Gastroesophageal sphincter (tissue), 3 donors: ENCODE results near the gene ITGA11.

Experiments
- CTCF ChIP-seq, 4 experiments: fragments of 200-600 bp in 2 of 4; fragments of 450-650 bp in 2 of 4; sonication (generic) in 1 of 4; IDR thresholded peaks; one replicate each; pipeline ENCODE4 v1.5.1; 2017 to 2019; ENCODE audit warnings: antibody characterized with exemption in 4 of 4, mild to moderate bottlenecking in 2 of 4, moderate library complexity in 2 of 4
- EP300 ChIP-seq: sonication (generic); formaldehyde crosslinking; IDR thresholded peaks from one replicate; pipeline ENCODE4 v1.6.1; 2017; ENCODE audit warnings: antibody characterized with exemption, mild to moderate bottlenecking
- POLR2A ChIP-seq, 2 donors: fragments of 450-650 bp; IDR thresholded peaks; one replicate each; pipeline ENCODE4 v1.6.1; 2017; ENCODE audit warnings: antibody characterized with exemption in 2 of 2, mild to moderate bottlenecking in 2 of 2, moderate library complexity in 1 of 2
- POLR2AphosphoS5 ChIP-seq: sonication (generic); formaldehyde crosslinking; IDR thresholded peaks from one replicate; pipeline ENCODE4 v1.6.1; 2017; ENCODE audit warnings: antibody characterized with exemption

- no peak for TF ChIP-seq POLR2AphosphoS5
- no peak for TF ChIP-seq CTCF (IDR thresholded peaks at IDR 0.05)
- TF ChIP-seq EP300: no peak
- no peak for TF ChIP-seq POLR2A (IDR thresholded peaks at IDR 0.05)
Measured at GRCh38 chr15:68418611-68419161, 13.3 kb downstream of the ITGA11 start.
